Loucy (cell line): ENCODE data around the gene NOTO.
A peak's percentile ranks its signal among the peaks of the same experiment; 100 is the strongest.

ENCODE experiments used
- H2AFZ ChIP-seq: fragments of 200-600 bp; sonication (generic); 2 replicates; pipeline ENCODE4 v1.6.0; 2016; ENCODE audit warnings: antibody characterized with exemption, mild to moderate bottlenecking, low read length, moderate library complexity
- H3F3A ChIP-seq: fragments of 200-600 bp; 2 replicates; pipeline ENCODE4 v1.6.0; 2016; ENCODE audit warnings: antibody characterized with exemption, low read depth, mild to moderate bottlenecking
- H3K27me3 ChIP-seq: fragments of 200-600 bp; sonication (generic); 2 replicates; pipeline ENCODE4 v1.6.1; 2014; ENCODE audit warnings: low read length, mild to moderate bottlenecking; ENCODE audit not compliant: insufficient read depth, poor library complexity, severe bottlenecking
- H3K36me3 ChIP-seq: fragments of 200-600 bp; sonication (generic); 2 replicates; pipeline ENCODE4 v1.6.1; 2016; ENCODE audit warnings: low read length; ENCODE audit not compliant: insufficient read depth
- H3K4me1 ChIP-seq: fragments of 200-600 bp; sonication (generic); 2 replicates; pipeline ENCODE4 v1.5.1; 2014; ENCODE audit warnings: low read length, mild to moderate bottlenecking; ENCODE audit not compliant: insufficient read depth, poor library complexity, severe bottlenecking
- H3K4me2 ChIP-seq: fragments of 200-600 bp; sonication (generic); 2 replicates; pipeline ENCODE4 v1.6.0; 2014; ENCODE audit warnings: antibody characterized with exemption, low read length, low read depth, mild to moderate bottlenecking; ENCODE audit not compliant: poor library complexity, severe bottlenecking
- H3K4me3 ChIP-seq: fragments of 200-600 bp; sonication (generic); 2 replicates; pipeline ENCODE4 v1.5.1; 2014; ENCODE audit warnings: low read length, mild to moderate bottlenecking, mixed read lengths; ENCODE audit not compliant: poor library complexity, severe bottlenecking
- H3K79me2 ChIP-seq: fragments of 200-600 bp; sonication (generic); 2 replicates; pipeline ENCODE4 v1.6.1; 2014; ENCODE audit warnings: low read length; ENCODE audit not compliant: insufficient read depth
- H3K9ac ChIP-seq: fragments of 200-600 bp; sonication (generic); 2 replicates; pipeline ENCODE4 v1.6.0; 2014; ENCODE audit warnings: mild to moderate bottlenecking, low read depth, low read length, moderate library complexity; ENCODE audit not compliant: poor library complexity, severe bottlenecking
- H3K9me2 ChIP-seq: fragments of 200-600 bp; sonication (generic); replicated peaks from 2 replicates; pipeline ENCODE4 v1.6.1; 2016; ENCODE audit warnings: low read depth, low read length, mixed read lengths
- H3K9me3 ChIP-seq: fragments of 200-600 bp; sonication (generic); 2 replicates; pipeline ENCODE4 v1.6.1; 2014; ENCODE audit warnings: mild to moderate bottlenecking, antibody characterized with exemption, low read length, low read depth; ENCODE audit not compliant: insufficient read depth
- H4K20me1 ChIP-seq: fragments of 200-600 bp; sonication (generic); 2 replicates; pipeline ENCODE4 v1.6.0; 2014; ENCODE audit warnings: antibody characterized with exemption, low read length, mild to moderate bottlenecking; ENCODE audit not compliant: insufficient read depth, poor library complexity, severe bottlenecking
- EZH2phosphoT487 ChIP-seq: fragments of 200-600 bp; IDR thresholded peaks from 2 replicates; pipeline ENCODE4 v1.6.1; 2018; ENCODE audit warnings: antibody characterized with exemption, mild to moderate bottlenecking, moderate library complexity, borderline replicate concordance
- TF ChIP-seq, protein P1 (sequence below): fragments of 200-600 bp; sonication (generic); conservative IDR thresholded peaks from 2 replicates; pipeline ENCODE4 v1.5.1; 2014; ENCODE audit warnings: mild to moderate bottlenecking, antibody characterized with exemption, low read length

The NOTO gene

DNA sequence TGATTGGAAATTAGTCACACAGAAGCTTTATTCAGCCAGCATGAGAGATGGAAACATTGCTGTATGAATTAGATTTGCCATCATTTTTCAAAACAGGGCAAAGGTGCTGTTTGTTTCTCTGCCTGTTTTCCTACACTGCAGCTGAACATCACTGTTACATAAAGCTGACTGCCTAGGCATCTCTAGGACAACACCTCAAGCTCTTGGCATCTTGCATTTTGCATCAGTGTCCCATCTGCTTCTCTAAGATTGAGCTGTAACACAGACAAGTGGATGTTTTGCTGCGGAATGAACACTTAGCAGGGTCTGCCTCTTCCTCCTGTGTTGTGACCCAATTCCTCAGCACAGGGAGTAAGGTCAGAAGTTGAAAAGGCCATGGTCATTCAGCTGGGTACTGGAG, 36.6 kb downstream of the NOTO start:
- H4K20me1 ChIP-seq: peaks cover 91% of the 10 kb centered on the region
- no peak for TF ChIP-seq EZH2phosphoT487
- TF ChIP-seq, protein P1, sequence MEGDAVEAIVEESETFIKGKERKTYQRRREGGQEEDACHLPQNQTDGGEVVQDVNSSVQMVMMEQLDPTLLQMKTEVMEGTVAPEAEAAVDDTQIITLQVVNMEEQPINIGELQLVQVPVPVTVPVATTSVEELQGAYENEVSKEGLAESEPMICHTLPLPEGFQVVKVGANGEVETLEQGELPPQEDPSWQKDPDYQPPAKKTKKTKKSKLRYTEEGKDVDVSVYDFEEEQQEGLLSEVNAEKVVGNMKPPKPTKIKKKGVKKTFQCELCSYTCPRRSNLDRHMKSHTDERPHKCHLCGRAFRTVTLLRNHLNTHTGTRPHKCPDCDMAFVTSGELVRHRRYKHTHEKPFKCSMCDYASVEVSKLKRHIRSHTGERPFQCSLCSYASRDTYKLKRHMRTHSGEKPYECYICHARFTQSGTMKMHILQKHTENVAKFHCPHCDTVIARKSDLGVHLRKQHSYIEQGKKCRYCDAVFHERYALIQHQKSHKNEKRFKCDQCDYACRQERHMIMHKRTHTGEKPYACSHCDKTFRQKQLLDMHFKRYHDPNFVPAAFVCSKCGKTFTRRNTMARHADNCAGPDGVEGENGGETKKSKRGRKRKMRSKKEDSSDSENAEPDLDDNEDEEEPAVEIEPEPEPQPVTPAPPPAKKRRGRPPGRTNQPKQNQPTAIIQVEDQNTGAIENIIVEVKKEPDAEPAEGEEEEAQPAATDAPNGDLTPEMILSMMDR: no peak
- H3K9me2 ChIP-seq: no peaks in the 10 kb centered on the region
- peaks cover 98% of the 10 kb centered on the region for H3K79me2 ChIP-seq
- peaks cover 6% of the 10 kb centered on the region for H3K27me3 ChIP-seq
- H3K9me3 ChIP-seq: no peaks in the 10 kb centered on the region
- H2AFZ ChIP-seq: no peak overlapping the region
- H3K4me1 ChIP-seq: peaks cover 56% of the 10 kb centered on the region
- peak overlapping the region; percentile 98 for H3K4me2 ChIP-seq
- H3F3A ChIP-seq: no peaks in the 10 kb centered on the region
- H3K36me3 ChIP-seq: peaks cover 41% of the 10 kb centered on the region; the same call in 1 of the 2 replicates
- H3K4me3 ChIP-seq: peak overlapping the region; percentile 99
- H3K9ac ChIP-seq: peak overlapping the region; percentile 48

DNA sequence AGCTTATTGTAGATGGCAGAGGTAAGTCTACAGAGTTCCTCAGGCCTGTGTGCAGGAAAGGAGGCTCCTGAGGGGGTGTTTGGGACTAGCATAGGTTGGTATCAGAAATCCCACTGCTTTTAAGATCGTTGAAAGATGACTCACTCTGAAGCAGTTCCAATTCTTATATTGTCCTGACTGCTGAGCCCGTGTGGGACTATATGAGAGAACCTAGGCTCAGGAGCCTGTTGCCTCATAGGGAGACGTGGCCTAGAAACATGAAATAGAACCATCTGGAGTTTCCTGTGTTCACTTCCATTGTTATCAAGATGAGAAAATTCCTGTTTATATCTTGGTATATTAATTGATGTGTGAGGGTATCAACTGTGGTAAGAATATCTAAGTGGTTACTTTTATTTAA, 37.4 kb downstream of the NOTO start:
- Histone ChIP-seq H3K27me3 (no peaks in the 10 kb centered on the region), H3K79me2 (peaks cover 98% of the 10 kb centered on the region), H2AFZ (no peak overlapping the region), H3K9me2 (no peaks in the 10 kb centered on the region), H3K9ac (peak overlapping the region; percentile 48), H3K4me1 (peaks cover 58% of the 10 kb centered on the region), H3K4me2 (peak overlapping the region; percentile 98), H3K36me3 (peaks cover 49% of the 10 kb centered on the region; the same call in 1 of the 2 replicates), H3K4me3 (peak overlapping the region; percentile 99), H3K9me3 (no peaks in the 10 kb centered on the region), H3F3A (no peaks in the 10 kb centered on the region), H4K20me1 (peaks cover 93% of the 10 kb centered on the region)
- TF ChIP-seq, protein P1: no peak
- no peak for TF ChIP-seq EZH2phosphoT487

DNA sequence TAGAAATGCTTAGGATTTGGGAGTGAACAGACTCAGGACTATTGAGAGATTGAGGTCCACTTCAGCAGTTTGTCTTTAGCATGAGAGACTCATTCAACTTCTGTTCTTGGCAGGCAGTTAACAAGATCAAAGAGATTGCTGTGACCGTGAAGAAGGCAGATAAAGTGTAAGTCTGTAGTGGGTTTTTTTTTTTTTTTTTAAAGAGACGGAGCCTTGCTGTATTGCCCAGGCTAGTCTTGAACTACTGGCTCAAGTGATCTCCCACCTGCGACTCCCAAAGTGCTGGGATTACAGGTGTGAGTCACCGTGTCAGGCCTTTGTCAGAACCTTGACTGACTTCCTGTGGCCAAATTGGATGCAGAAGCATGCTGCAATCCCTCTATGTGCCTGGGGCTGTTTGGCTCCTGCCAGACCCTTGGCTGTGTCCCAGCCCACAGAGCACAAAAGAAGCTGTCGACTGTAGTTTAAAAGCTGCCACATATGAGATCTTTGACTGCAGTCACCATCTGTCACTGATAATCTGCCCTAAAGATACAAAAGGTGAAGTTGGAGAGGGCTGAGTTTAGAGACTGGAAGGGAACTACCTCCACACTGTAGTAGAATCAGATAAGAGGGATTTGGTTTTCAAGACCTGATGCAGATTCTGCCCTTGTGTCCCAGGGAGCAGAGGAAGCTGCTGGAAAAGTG, 41.7 kb downstream of the NOTO start:
- no peaks in the 10 kb centered on the region for H3K9me2 ChIP-seq
- H4K20me1 ChIP-seq: peaks cover 77% of the 10 kb centered on the region
- peaks cover 75% of the 10 kb centered on the region for H3K79me2 ChIP-seq
- H3K36me3 ChIP-seq: peaks cover 88% of the 10 kb centered on the region
- no peaks in the 10 kb centered on the region for H3K27me3 ChIP-seq
- no peaks in the 10 kb centered on the region for H3F3A ChIP-seq
- peaks cover 31% of the 10 kb centered on the region for H3K4me1 ChIP-seq
- H3K9me3 ChIP-seq: no peaks in the 10 kb centered on the region
- TF ChIP-seq, protein P1: no peak
- no peak for TF ChIP-seq EZH2phosphoT487
- H3K9ac ChIP-seq: peak overlapping the region; percentile 29
- H2AFZ ChIP-seq: no peak overlapping the region
- peak overlapping the region; percentile 32 for H3K4me3 ChIP-seq
- H3K4me2 ChIP-seq: peak overlapping the region; percentile 25
